NCI-H1417 treated with DMSO at 0.1 percent for 48 hours (cell line): ENCODE measurements around the gene POU2AF3.
"Not testable (repeated sequence)": the region's sequence is repeated elsewhere in the genome, so short reads cannot be mapped to it uniquely, and the experiment has no call there.

Source experiments
- DNase-seq: peaks from one replicate; lab custom pipeline; 2025; lab: John Stamatoyannopoulos, UW

Gene POU2AF3

DNA sequence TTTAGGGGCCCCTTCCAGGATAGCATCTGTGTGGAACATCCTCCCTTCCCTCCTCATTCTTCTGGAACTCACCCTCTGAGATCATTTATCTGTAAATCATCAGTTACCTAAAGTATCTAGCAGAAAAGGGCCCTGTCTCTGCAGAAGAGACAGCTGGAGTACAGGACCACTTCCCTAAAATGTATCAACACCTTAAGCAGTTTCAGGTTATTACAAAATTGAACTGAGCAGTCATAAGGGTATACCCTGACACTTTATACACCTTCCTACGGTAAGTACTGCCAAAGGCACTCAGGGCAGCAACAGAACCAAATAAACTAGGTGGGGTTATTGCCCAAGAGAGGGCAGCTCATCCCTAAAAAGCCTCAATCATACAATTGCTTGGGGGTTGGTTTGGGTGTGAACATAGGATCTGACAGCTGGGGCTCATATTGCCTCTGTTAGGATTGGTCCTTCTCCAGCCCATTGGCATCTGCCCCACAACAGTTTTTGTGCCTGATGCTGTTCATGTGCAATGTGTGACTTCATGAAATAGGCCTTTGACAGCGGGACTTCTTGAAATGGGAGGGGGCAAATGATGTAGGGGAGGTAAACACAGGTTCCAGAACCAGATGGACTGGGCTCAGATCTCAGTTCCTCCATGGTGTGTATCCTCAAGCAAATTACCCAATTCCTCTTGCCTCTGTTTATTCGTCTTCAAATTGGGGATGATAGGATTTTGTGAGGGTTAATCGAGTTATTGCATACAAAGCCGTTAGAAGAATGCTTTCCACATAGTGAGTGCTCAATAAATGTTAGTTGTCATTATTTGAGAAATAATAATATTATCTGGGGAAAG is 2.9 kb downstream of the POU2AF3 start:
- DNase-seq = no peak

DNA sequence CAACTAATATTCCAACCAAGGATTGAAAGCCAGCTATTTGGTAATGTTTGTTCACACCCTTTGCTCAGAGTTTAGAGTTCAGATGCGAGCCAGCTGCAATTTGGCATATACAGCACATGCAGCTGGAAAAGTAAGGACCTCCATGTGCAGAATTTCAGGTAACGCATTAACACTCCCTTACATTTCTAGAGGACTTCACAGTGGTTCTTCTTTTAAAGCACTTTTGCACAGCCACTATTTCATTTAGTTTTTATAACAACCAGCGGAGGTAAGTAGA is 3.4 kb downstream of the POU2AF3 start:
- DNase-seq = no peak

DNA sequence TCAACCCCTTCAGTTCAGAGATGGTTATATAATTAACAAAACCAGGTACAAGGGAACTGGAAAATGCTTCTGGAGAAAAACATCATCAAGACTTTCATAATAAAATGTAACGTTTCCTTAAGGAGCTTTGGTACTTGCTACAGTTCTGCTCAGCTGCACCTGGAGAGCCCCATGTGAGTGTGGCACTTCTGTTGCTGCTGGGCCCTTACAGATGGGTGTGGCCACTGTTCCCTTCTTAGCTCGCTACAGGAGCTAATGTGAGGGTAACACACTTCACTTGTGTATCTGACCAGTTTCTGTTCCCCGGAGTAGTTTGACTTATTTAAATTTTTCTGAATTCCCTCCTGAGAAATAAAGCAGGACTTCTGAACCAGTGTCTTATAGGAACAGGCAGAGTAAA is 4.0 kb downstream of the POU2AF3 start:
- no peak for DNase-seq

DNA sequence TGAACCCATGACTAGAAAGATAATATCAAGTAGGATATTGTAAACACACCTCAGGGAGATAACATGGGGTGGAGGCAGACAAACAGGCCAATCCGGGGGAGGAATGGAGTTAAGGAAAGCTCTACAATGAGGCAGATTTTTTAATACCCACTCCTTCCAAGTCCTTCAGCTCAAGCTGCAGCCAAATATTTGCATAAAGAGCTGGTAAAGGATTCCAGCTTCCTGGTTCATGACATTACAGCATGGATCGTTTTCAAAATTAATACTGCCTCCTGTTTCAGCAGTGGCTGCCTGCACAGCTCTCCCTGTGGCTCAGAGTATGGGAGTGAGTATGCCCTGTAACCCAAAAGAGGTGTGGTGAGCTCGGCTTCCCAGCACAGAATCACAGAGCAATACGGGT is 5.1 kb downstream of the POU2AF3 start:
- no peak for DNase-seq

DNA sequence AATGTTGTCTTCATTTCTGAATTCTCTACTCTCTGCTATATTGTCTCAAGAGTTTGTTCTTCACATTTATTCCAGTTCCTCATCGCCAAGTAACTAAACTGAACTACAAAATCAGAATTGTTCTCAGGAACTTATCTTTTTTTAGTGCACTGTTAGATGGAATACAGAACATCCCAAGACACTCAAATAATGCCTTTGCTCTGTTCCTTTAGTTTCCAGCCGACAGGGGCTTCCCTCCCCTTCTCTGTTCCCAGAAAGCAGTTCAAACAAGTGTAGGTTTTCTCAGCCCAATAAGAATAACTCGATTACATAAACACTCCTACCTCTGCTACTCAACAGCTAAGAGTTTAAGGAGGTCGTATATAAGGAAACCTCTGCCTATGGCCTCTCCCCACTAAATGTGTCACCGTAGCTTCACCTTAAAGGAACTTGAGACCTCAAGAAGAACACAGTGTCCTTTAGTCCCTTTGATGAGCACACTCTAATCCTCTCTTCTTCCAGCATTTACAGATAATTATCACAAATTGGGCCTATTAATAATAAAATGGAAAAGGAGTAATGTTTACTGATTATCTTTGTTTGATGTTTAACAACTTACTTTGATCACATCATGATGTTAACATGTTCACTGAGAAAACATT is 6.9 kb downstream of the POU2AF3 start:
- DNase-seq = no peak

DNA sequence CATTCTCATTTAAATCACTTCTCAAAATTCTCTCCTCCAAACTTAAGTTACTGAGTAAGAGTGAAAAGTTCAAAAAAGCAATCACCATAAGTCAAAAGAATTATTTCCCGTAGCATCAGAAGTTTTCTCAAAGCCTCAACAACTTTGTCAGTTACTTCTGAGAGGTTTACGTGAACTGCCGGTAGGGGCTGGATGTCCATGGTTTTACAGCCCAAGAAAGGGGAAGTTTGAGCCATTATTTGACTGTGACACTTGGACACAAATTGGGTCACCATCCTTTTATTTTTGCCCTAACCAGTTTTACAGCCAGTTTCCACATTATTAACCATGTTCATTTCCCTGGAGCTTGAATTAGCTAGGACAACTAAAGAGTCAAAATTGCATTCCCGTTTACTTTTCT is 7.5 kb downstream of the POU2AF3 start:
- DNase-seq = no peak

DNA sequence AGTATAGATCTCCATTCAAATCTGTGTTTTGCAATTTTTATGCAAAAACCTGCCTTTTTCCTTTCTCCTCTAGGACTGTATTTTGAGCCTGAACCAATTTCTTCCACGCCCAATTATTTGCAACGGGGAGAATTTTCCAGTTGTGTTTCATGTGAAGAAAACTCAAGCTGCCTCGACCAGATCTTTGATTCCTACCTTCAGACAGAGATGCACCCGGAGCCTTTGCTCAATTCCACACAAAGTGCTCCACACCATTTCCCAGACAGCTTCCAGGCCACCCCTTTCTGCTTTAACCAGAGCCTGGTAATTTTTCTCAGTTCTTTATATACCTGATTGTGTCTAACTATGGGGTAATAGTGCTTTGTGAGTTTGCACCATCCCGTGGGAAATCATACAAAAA is 8.0 kb downstream of the POU2AF3 start:
- no peak for DNase-seq

DNA sequence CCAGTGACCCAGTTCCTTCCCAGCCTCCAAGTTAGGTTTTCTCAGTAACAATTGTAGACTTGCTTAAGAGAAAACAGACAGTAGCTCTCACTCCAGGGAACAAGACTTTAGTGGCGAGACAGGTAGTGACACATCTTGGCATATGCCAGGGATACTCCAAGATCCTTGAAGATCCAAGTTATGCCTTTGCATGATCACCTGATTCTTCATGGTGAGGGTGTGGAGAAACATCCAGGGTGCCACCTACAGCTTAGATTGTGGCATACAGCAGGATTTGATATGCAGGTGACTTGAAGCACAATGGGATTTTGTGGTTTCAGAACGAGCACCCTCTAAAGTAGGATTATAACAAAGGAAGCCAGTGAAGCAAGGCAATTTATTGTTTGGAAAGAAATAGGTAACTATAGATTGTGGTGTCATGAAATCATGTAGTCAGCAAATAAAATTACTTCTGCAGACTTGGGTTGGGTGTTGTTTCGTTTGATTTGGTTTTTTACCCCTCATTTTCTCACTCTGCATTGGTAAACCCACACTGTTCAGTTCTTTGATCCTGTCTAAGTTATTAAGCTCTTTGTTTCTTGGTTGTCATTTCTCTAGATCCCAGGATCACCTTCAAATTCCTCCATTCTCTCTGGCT is 9.2 kb downstream of the POU2AF3 start:
- no peak for DNase-seq

DNA sequence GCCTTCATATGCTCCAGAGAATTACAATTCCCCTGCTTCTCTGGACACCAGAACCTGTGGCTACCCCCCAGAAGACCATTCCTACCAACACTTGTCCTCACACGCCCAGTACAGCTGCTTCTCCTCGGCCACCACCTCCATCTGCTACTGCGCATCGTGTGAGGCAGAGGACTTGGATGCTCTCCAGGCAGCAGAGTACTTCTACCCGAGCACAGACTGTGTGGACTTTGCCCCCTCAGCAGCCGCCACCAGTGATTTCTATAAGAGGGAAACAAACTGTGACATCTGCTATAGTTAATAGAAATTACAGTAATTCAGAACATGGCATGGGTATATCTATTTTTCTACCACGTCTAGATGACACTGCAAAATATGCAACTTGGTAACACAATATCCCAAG is 9.8 kb downstream of the POU2AF3 start:
- no peak for DNase-seq

DNA sequence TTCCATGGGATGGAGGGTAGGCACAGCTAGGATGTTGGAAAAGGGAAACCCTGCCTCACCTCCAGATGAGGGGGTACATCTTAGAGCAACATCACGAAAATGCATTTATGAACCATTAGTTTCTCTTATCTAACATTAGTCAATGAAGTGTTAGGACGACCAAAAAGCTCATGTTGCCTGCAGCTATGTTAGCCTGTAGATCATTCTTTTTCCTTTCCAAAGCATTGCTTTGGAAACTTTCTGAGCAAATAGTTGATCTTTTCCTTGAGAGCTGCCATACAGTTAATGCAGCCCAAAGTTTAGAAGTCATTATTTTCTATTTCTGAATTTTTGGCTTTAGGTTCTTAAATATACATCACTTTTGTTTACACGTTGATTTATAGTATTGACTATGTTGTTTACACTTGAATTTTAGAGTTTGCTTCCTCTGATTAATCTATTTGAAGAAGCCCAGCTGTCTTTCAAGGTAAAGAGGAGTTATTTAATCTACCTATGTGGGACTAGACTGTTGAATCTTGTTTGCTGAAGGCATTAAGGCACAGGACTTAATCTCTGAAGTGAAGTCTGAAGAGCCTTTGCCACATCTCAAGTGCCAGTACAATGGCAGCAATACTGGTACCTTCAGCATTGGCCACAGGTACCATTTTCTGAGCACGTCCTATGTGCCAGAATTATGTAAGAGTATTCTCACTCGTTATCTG is 11.0 kb downstream of the POU2AF3 start:
- DNase-seq = no peak

DNA sequence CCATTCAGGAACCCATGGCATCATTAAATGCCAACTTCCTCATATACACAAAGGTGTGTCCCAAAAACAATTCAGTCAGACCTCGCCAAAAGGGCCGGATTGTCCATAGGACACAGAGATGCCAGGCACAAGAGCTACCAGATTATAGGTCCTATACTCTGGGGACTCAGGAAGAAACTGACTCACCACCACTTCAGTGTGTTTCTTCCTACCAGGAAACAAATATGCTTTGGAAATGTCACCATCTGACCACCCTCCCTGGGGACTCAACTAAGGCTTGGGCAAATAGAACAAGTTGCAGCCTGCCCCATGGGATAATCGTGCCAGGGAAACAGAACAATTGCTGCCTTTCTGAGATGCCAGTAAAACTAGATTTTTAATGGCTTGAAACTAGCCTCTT is 11.7 kb downstream of the POU2AF3 start:
- DNase-seq = no peak

DNA sequence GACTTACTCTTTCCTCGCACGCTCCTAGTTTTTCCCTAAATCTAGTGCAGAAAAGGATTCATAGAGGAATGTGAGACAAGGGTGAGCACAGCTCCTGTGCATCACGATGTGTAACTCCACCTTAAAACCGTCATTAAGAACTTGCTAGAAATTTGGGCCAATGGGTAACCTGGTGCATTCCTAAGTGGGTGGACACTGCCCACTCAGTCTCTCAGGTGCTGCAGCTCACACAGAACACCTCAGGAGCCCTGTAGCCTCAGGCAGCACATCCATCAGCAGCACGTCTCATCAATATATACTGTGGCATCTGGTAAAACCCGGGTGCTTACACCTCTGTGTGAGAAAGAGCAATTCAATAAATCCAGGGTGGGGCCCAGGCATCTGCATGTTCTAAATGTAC is 12.4 kb downstream of the POU2AF3 start:
- DNase-seq = no peak

DNA sequence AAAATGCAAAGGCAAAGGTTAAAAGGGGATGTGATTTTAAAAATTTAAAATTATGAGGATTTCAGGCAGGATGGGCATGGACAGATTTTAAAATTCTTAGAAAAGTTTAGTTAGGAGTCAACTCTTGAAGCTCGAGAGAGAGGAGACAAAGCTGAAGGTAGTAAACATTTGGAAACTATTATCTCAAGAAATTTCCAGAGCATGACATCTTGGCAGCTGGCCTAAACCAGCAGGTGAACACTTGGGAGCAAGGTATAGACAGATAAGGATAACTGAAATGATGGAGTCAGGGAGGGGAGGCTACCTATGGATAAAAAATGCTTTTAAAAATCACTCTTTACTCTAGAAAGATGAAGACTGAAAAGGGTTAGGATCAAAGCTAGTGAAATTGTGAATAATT is 13.7 kb downstream of the POU2AF3 start:
- no peak for DNase-seq

DNA sequence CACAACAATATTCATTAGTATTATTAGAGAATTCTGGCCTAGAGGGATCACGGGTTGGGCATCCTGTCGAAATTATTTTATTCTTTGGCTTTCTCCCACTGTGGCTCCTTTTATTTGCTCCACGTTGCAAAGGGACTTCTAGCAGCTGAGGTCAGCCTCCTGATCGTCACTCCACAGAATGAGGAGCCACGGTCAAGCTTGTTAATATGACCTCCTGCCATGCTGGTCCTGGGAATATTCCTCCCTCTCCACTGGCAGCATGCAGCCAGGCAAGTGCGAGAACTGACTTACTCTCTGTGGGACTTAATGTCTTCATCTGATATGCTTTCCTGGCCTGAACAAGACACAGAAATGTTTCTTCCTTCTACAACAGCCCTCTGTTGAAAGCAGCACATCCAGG is 20.9 kb downstream of the POU2AF3 start:
- no peak for DNase-seq

DNA sequence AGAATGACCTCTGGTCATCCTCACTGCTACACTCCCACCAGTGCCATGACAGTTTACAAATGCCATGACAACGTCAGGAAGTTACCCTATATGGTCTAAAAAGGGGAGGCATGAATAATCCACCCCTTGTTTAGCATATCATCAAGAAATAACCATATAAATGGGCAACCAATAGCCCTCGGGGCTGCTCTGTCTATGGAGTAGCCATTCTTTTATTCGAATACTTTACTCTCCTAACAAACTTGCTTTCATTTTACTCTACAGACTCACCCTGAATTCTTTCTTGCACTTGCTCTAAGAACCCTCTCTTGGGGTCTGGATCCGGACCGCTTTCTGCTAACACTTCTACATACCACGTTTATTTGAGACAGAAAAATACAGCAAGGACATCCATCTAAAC is 21.9 kb downstream of the POU2AF3 start:
- not testable (repeated sequence) for DNase-seq

DNA sequence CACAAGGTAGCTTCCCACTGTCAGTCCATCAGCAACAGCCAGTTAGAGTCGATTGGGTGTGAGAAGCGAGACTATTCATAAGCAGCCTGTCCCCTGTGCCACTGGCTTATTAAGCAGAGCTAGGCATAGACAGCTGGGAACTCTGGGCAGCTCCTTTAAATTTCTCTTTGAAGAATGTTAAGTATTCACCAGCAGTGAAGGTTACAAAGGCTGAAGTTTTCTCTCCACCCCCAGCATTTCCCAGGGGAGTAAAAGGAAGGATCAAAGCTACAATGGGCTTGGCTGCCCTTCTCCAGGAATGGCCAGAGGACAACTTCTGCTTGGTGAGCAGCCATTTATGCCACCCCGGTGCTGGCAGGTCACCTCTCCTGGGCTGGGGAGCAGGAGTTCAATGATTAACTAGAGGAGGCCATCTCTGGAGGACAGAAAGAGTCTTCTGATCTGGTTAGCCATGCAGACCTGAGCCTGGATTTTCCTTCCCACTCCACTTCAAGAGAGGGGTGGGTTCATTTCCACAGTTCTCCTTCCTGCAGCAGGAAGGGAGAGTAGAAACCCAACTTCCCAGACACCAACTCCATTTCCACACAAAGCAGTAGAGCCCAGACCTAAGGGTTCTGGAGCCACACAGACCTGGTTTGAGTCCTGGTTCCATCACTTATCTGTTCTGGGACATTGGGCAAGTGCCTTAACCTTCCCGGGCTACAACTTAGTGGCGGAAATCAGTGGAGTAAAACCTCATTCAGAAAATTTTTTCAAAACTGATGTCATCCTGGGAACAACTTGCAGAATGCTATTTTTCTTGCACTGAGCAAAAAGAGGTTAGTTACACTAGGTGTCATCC is 22.6 kb downstream of the POU2AF3 start:
- DNase-seq = no peak

DNA sequence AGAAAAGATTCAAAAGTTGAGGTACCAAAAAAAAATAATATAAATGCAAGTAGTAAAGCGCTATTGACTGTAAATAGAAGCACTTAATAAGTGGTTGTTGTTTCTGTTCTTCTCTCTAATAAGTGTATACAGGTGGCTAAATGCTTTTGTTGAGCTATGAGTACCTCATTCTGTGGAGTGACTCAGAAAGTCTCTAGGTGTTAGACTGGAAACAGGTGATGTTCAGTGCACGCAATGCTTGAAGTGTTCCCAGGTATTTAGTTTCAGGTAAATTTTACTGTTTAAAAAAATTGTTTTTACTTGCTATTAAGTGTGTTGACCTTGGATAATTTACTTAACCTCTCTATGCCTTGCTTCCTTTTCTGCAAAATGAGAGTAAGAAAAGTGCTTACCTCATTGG is 24.2 kb downstream of the POU2AF3 start:
- DNase-seq = no peak

DNA sequence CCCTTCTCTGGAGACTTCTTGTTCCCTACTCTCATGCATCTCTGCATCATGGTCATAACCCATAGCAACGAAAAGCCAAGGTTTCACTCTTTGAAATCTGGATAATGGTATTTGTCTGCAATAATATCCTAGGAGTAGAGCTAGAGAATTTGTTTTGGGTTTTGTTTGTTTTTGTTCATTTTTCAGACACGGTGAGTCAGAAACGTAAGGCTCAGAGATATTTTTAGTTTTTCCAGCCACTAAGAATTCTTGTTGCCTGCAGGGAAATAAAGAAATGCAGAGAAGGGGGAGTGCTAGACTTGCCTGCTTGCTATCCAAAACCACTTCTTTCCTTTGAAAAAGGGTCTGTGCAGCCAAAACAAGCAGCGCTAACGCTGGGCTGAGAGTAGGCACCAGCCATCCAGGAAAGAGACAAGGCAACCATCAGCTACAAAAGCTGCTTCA is 26.0 kb downstream of the POU2AF3 start:
- DNase-seq = no peak

DNA sequence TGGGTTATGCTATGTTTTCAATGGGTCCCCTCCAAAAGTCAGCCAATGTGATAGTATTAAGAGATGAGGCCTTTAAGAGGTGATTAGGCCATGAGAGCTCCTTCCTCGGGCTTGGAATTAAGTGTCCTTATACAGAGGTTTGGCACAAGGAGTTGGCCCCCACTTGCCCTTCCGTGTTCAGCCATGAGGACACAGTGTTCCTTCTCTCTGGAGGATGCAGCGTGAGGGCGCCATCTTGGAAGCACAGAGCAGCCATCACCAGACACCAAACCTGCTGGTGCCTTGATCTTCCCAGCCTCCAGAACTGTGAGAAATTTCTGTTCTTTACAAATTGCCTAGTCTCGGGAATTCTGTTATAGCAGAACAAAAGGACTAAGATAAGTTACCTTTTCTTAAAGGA is 26.9 kb downstream of the POU2AF3 start:
- DNase-seq = no peak

DNA sequence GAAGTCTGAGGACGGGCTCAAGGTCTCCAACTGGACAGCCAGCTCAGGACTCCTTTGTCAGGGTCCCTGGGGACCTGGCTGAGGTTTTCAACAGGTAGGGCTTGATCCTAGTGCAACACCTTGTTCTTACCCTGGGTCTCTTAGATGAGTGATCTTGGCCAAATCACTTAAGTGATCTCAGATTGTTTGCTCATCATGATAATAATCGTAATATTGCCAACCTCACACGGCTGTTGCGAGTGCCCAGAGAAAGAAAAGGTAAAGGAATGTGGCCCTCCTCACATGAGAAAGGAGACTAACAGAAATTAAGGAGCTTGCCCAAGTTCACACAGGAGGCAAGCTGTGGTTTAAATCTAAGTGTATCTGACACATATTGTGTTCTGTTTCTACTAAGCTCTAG is 28.5 kb downstream of the POU2AF3 start:
- no peak for DNase-seq

DNA sequence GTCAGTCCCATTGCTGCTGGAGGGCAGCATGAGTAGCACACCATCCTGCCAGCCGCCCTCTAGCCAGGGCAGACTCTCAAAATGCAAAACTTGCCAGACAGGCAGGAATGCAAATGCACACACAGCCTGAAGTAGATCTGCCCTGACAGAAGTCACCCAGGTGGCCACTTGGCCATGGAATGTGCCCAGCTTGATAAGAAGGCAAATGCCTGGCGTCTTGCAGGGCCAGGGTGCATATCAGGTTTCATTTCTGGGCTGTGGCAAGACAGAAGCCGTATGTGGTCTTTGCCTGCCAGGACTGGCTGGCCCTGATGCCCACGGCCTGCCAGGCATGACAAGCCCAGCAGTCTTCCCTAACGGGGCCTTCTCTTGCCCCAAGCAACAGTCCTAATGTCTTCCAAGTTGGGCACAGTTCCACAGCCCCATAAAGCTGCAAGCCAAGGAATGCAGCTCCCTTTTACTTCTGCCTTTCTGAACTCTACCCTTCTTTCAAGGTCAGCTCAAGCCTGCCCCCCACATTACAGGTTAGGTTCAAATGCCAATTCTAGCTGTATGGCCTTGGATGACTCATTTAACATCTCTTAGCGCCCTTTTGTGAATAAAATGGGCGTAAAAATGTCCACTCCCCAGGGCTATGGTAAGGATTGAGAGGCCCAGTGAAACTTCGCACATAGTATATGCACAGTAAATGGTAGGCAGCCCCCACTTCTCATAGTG is 29.7 kb downstream of the POU2AF3 start:
- no peak for DNase-seq
